Endodermal cell (in vitro differentiated cells): ENCODE results near the gene SMAP2. TPM values are rescaled to one million over a fixed set of nuclear protein-coding genes. Genes with fewer than 3 reads are reported as not detected.

ENCODE experiments used
- DNase-seq: peaks from one replicate; pipeline ENCODE4 v3.0.0-alpha.2; 2017
- H3K27ac ChIP-seq: 2 replicates; pipeline ENCODE4 v1.5.1; 2013; ENCODE audit warnings: mild to moderate bottlenecking, low read depth, low read length, moderate library complexity
- H3K27me3 ChIP-seq: 2 replicates; pipeline ENCODE4 v1.6.1; 2013; ENCODE audit warnings: mild to moderate bottlenecking, low read length, moderate library complexity; ENCODE audit not compliant: insufficient read depth, control insufficient read depth, poor library complexity, severe bottlenecking
- H3K36me3 ChIP-seq: 2 replicates; pipeline ENCODE4 v1.7.0; 2013; ENCODE audit warnings: mild to moderate bottlenecking, low read length, moderate library complexity; ENCODE audit not compliant: control insufficient read depth, insufficient read depth
- H3K4me1 ChIP-seq: one replicate; pipeline ENCODE4 v1.7.0; 2013; ENCODE audit warnings: low read length; ENCODE audit not compliant: control insufficient read depth, insufficient read depth
- H3K4me3 ChIP-seq: 2 replicates; pipeline ENCODE4 v1.5.1; 2013; ENCODE audit warnings: mild to moderate bottlenecking, low read length, moderate library complexity
- H3K9ac ChIP-seq: 2 replicates; pipeline ENCODE4 v1.6.1; 2013; ENCODE audit warnings: mild to moderate bottlenecking, low read length, moderate library complexity; ENCODE audit not compliant: poor library complexity, severe bottlenecking; ENCODE audit errors: extremely low read depth
- H3K9me3 ChIP-seq: 2 replicates; pipeline ENCODE4 v1.6.1; 2013; ENCODE audit warnings: mild to moderate bottlenecking, low read length, moderate library complexity; ENCODE audit not compliant: control insufficient read depth
- H3K27ac Mint-ChIP-seq: 2 replicates; pipeline ENCODE4 v1.8.0; 2020; ENCODE audit warnings: mixed read lengths
- H3K27me3 Mint-ChIP-seq: 2 replicates; pipeline ENCODE4 v1.8.0; 2021; ENCODE audit warnings: mild to moderate bottlenecking, mixed read lengths; ENCODE audit not compliant: insufficient read depth
- H3K36me3 Mint-ChIP-seq: 2 replicates; pipeline ENCODE4 v1.8.0; 2020; ENCODE audit warnings: low read depth, mixed read lengths
- H3K4me1 Mint-ChIP-seq: 2 replicates; pipeline ENCODE4 v1.8.0; 2020; ENCODE audit warnings: mixed read lengths
- H3K4me3 Mint-ChIP-seq: 2 replicates; pipeline ENCODE4 v1.8.0; 2020; ENCODE audit warnings: mild to moderate bottlenecking, moderate library complexity, mixed read lengths
- H3K9me3 Mint-ChIP-seq: 2 replicates; pipeline ENCODE4 v1.8.0; 2020; ENCODE audit warnings: mild to moderate bottlenecking, mixed read lengths
- whole genome bisulfite sequencing, 2 experiments: methylation state at CpG; one replicate each; pipeline versions ENCODE4 v1.1.5 to v1.1.7; 2013; ENCODE audit warnings: missing lambda C conversion rate in 2 of 2, mixed read lengths in 1 of 2; ENCODE audit not compliant: insufficient coverage in 1 of 2, insufficient read length in 1 of 2; 5-methylcytosine and 5-hydroxymethylcytosine counted together
- total RNA-seq, 2 donors: library from RNA; stranded (reverse); fragmentation: NEBNext Ultra II Directional in 1 of 2; extraction: Animal tissue kit (Norgen Biotek cat#: 25700) in 1 of 2; gene quantifications; 2 replicates in 1 of 2; 3 replicates in 1 of 2; pipeline ENCODE4 v1.2.1, GENCODE V29; 2021
- TF ChIP-seq, protein P1 (sequence below): fragments of 200-600 bp; sonication (generic); conservative IDR thresholded peaks from 2 replicates; pipeline ENCODE4 v1.5.0; 2021; ENCODE audit warnings: antibody characterized with exemption, mild to moderate bottlenecking

Gene SMAP2
- total RNA-seq, 2 donors from 2014 or later = 21.9 to 22.3 TPM

- Histone ChIP-seq H3K4me1 (peaks cover 22% of the 10 kb centered on the region), H3K4me3 (peak overlapping the region; percentile 52), H3K9ac (peak overlapping the region; percentile 36), H3K27me3 (no peaks in the 10 kb centered on the region), H3K36me3 (peaks cover 9% of the 10 kb centered on the region), H3K27ac (peak overlapping the region; percentile 13), H3K9me3 (peaks cover 17% of the 10 kb centered on the region)
- TF ChIP-seq, protein P1, sequence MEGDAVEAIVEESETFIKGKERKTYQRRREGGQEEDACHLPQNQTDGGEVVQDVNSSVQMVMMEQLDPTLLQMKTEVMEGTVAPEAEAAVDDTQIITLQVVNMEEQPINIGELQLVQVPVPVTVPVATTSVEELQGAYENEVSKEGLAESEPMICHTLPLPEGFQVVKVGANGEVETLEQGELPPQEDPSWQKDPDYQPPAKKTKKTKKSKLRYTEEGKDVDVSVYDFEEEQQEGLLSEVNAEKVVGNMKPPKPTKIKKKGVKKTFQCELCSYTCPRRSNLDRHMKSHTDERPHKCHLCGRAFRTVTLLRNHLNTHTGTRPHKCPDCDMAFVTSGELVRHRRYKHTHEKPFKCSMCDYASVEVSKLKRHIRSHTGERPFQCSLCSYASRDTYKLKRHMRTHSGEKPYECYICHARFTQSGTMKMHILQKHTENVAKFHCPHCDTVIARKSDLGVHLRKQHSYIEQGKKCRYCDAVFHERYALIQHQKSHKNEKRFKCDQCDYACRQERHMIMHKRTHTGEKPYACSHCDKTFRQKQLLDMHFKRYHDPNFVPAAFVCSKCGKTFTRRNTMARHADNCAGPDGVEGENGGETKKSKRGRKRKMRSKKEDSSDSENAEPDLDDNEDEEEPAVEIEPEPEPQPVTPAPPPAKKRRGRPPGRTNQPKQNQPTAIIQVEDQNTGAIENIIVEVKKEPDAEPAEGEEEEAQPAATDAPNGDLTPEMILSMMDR = no peak
- Mint-ChIP-seq H3K4me3 (peak overlapping the region; percentile 21), H3K9me3 (peaks cover 17% of the 10 kb centered on the region), H3K36me3 (peaks cover 17% of the 10 kb centered on the region), H3K27me3 (no peaks in the 10 kb centered on the region), H3K27ac (peak overlapping the region; percentile 88), H3K4me1 (peaks cover 62% of the 10 kb centered on the region)
- 36 to 94% methylated on average over 2 of the region's 2 CpGs for WGBS, 2 experiments
- no peak for DNase-seq
Measured at GRCh38 chr1:40384413-40384762, 10.9 kb downstream of the SMAP2 start.

DNA sequence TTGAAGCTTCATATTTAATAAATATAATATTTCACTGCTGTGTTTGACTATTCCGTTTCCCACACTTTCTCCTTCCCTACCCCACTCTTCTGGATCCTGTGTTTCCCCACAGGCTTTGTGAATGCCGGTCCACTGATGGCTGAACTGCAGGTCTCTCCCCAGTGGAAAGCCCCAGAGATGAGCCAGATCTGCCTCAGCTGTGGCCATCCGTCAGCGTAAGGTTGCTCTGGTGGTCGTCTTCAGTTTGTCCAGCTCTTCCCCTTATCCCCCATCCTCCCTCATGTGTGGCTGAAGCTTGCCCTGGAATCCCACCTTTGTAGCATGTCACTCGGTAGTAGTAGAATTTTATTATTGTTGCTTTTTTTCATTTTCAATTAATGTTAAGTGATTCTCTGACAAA, 11.4 kb downstream of the SMAP2 start:
- Histone ChIP-seq H3K4me3 (peak overlapping the region; percentile 52), H3K9me3 (peaks cover 19% of the 10 kb centered on the region), H3K27me3 (no peaks in the 10 kb centered on the region), H3K36me3 (peaks cover 11% of the 10 kb centered on the region), H3K9ac (peak overlapping the region; percentile 36), H3K27ac (no peak overlapping the region), H3K4me1 (peaks cover 25% of the 10 kb centered on the region)
- Mint-ChIP-seq H3K9me3 (peaks cover 19% of the 10 kb centered on the region), H3K27me3 (no peaks in the 10 kb centered on the region), H3K27ac (peak overlapping the region; percentile 88), H3K4me1 (peaks cover 64% of the 10 kb centered on the region), H3K4me3 (peak overlapping the region; percentile 3), H3K36me3 (peaks cover 21% of the 10 kb centered on the region)
- TF ChIP-seq, protein P1 = no peak
- WGBS, 2 experiments = 81 to 88% methylated on average over 3 to 6 of the region's 6 CpGs
- no peak for DNase-seq

- Mint-ChIP-seq H3K27me3 (no peaks in the 10 kb centered on the region), H3K27ac (peak overlapping the region; percentile 20), H3K4me3 (no peak overlapping the region), H3K9me3 (peaks cover 22% of the 10 kb centered on the region), H3K36me3 (peaks cover 26% of the 10 kb centered on the region), H3K4me1 (peaks cover 70% of the 10 kb centered on the region)
- Histone ChIP-seq H3K27me3 (no peaks in the 10 kb centered on the region), H3K4me1 (peaks cover 25% of the 10 kb centered on the region), H3K27ac (no peak overlapping the region), H3K4me3 (peak overlapping the region; percentile 52), H3K9ac (no peak overlapping the region), H3K9me3 (peaks cover 19% of the 10 kb centered on the region), H3K36me3 (peaks cover 11% of the 10 kb centered on the region)
- DNase-seq = no peak
- WGBS, 2 experiments = 88 to 96% methylated on average over 3 to 6 of the region's 6 CpGs
- TF ChIP-seq, protein P1 = no peak
Measured at GRCh38 chr1:40385437-40386358, 12.2 kb downstream of the SMAP2 start.
